ENCODE measurements around the gene CALCA. TPM values are rescaled to one million over a fixed set of nuclear protein-coding genes. Genes with fewer than 3 reads are reported as not detected.

The CALCA gene
- total and polyA plus RNA-seq, 2 of the 8 experiments (the other 6 are each of a cell fraction or from before 2014, with no cell fraction given) = 0.50 to 0.73 TPM

DNA sequence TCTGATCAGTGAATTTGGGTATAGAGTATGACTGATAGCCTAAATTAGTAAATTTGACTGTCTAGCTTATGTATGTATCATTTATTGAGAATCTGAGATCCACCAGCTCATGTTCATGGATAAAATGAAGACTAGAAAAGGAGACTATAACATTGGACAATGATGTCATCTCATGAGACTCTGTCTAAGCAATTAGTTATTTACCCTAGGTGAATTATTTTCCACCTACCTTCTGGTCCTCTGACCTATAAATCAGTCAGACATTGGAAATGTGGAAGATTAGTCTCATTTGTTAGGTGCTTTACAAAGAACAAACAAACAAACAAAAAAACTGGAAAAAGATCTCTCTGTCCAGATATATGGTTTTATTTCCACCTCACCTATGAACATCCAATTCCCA lies 38.7 kb upstream of the CALCA start:
- no peak overlapping the region for H4K8ac ChIP-seq (ENCODE audit: extremely low read depth, insufficient read depth, low read length)
- ChIA-PET POLR2A (ENCODE audit: partially characterized antibody) (no interaction called here), CTCF (ENCODE audit: partially characterized antibody) (interaction anchor here (0.7 to 2.6 kb wide), 4 partner anchors 36 to 104 kb away, joined by 3 to 15 read pairs (median 5); partner anchors contain the start of gene CALCB)
- no peak overlapping the region for H3K18ac ChIP-seq (ENCODE audit: extremely low read depth, low read length)
- no peak overlapping the region for H2AFZ ChIP-seq (ENCODE audit: low read length)
- no peaks in the 10 kb centered on the region for H3K36me3 ChIP-seq (ENCODE audit: control insufficient read depth in 2 of 4, insufficient read depth in 4 of 4, low read length in 3 of 4)
- no peak overlapping the region for H2BK20ac ChIP-seq (ENCODE audit: low read length)
- H3K23ac ChIP-seq (ENCODE audit: insufficient read length) = no peak overlapping the region
- H3K4ac ChIP-seq (replicated peaks; ENCODE audit: insufficient read length, low read depth, low read length) = no peak overlapping the region
- FAIRE-seq (no peak), DNase-seq (ENCODE audit: low read depth in 1 of 2, low spot score in 2 of 2) (no peak)
- no peak overlapping the region for H3K27ac ChIP-seq (ENCODE audit: low read depth, low read length)
- H3K23me2 ChIP-seq (ENCODE audit: low read depth, low read length) = no peaks in the 10 kb centered on the region
- no peaks in the 10 kb centered on the region for H3K27me3 ChIP-seq (replicated peaks in 1 of 4; ENCODE audit: control insufficient read depth in 3 of 4, extremely low read depth in 1 of 4, insufficient read depth in 3 of 4, low read length in 3 of 4)
- H4K91ac ChIP-seq (replicated peaks; ENCODE audit: insufficient read length, low read length) = no peak overlapping the region
- no peaks in the 10 kb centered on the region for H3K79me2 ChIP-seq (ENCODE audit: control insufficient read depth in 1 of 2, insufficient read depth in 2 of 2, low read length in 2 of 2)
- H2BK12ac ChIP-seq (ENCODE audit: low read depth, low read length) = no peak overlapping the region
- no peak overlapping the region for H4K5ac ChIP-seq (ENCODE audit: insufficient read length, low read depth, low read length)
- no peak overlapping the region for H3K56ac ChIP-seq (replicated peaks; ENCODE audit: insufficient read length, low read depth, low read length)
- no peak overlapping the region for H3K4me2 ChIP-seq (ENCODE audit: insufficient read depth in 1 of 2, low read depth in 2 of 2, low read length in 2 of 2)
- no peak overlapping the region for H2AK5ac ChIP-seq (ENCODE audit: low read depth, low read length)
- TF ChIP-seq, protein P1, sequence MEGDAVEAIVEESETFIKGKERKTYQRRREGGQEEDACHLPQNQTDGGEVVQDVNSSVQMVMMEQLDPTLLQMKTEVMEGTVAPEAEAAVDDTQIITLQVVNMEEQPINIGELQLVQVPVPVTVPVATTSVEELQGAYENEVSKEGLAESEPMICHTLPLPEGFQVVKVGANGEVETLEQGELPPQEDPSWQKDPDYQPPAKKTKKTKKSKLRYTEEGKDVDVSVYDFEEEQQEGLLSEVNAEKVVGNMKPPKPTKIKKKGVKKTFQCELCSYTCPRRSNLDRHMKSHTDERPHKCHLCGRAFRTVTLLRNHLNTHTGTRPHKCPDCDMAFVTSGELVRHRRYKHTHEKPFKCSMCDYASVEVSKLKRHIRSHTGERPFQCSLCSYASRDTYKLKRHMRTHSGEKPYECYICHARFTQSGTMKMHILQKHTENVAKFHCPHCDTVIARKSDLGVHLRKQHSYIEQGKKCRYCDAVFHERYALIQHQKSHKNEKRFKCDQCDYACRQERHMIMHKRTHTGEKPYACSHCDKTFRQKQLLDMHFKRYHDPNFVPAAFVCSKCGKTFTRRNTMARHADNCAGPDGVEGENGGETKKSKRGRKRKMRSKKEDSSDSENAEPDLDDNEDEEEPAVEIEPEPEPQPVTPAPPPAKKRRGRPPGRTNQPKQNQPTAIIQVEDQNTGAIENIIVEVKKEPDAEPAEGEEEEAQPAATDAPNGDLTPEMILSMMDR (IDR thresholded peaks at IDR 0.05; ENCODE audit: control extremely low read depth in 1 of 3, insufficient read depth in 1 of 3, low read depth in 1 of 3, low read length in 3 of 3) = no peak
- no peak for TF ChIP-seq SP1 (IDR thresholded peaks at IDR 0.05; ENCODE audit: low read depth, low read length)
- TF ChIP-seq, protein P2, sequence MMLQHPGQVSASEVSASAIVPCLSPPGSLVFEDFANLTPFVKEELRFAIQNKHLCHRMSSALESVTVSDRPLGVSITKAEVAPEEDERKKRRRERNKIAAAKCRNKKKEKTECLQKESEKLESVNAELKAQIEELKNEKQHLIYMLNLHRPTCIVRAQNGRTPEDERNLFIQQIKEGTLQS (IDR thresholded peaks at IDR 0.05; ENCODE audit: insufficient read depth, low read depth, low read length) = no peak
- TF ChIP-seq, protein P3, sequence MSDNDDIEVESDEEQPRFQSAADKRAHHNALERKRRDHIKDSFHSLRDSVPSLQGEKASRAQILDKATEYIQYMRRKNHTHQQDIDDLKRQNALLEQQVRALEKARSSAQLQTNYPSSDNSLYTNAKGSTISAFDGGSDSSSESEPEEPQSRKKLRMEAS (IDR thresholded peaks at IDR 0.05) = no peak
- no peak for TF ChIP-seq KDM5A (IDR thresholded peaks at IDR 0.05; ENCODE audit: low read length)
- TF ChIP-seq SIN3A (conservative IDR thresholded peaks at IDR 0.05 in 1 of 2, IDR thresholded peaks at IDR 0.05 in 1 of 2; ENCODE audit: low read depth in 1 of 2, low read length in 2 of 2) = no peak
- no peak for TF ChIP-seq POU5F1 (IDR thresholded peaks at IDR 0.05; ENCODE audit: low read depth, low read length)
- no peak for TF ChIP-seq SP4 (IDR thresholded peaks at IDR 0.05; ENCODE audit: low read length)
- TF ChIP-seq CBX8 (IDR thresholded peaks at IDR 0.05; ENCODE audit: borderline replicate concordance, low read depth, low read length) = no peak
- no peak for TF ChIP-seq YY1 (IDR thresholded peaks at IDR 0.05; ENCODE audit: low read depth, low read length)
- H4K20me1 ChIP-seq (replicated peaks in 1 of 2; ENCODE audit: control insufficient read depth in 1 of 2, insufficient read depth in 2 of 2, low read length in 2 of 2) = no peaks in the 10 kb centered on the region
- H3K4me3 ChIP-seq (ENCODE audit: extremely low read depth in 1 of 4, insufficient read depth in 2 of 4, low read depth in 3 of 4, low read length in 4 of 4) = no peak overlapping the region
- H2BK120ac ChIP-seq (replicated peaks; ENCODE audit: low read depth, low read length) = no peak overlapping the region
- no peak overlapping the region for H2BK15ac ChIP-seq (ENCODE audit: low read length)
- H3K4me1 ChIP-seq (replicated peaks in 1 of 4; ENCODE audit: control insufficient read depth in 3 of 4, insufficient read depth in 4 of 4, low read length in 3 of 4) = no peaks in the 10 kb centered on the region
- no peak overlapping the region for H2BK5ac ChIP-seq (ENCODE audit: low read depth, low read length)
- no peaks in the 10 kb centered on the region for H3K79me1 ChIP-seq (ENCODE audit: low read depth, low read length)
- no peaks in the 10 kb centered on the region for H3K9me3 ChIP-seq (ENCODE audit: insufficient read depth in 2 of 2, low read depth in 1 of 2, low read length in 1 of 2)
- no peak overlapping the region for H3K14ac ChIP-seq (ENCODE audit: insufficient read length)
- no peak overlapping the region for H3K9ac ChIP-seq (replicated peaks in 1 of 4; ENCODE audit: extremely low read depth in 1 of 4, low read depth in 3 of 4, low read length in 3 of 4)
